GM20431 (cell line): Measurements from ENCODE around the gene SLC2A4.
"Not testable (repeated sequence)": the region's sequence is repeated elsewhere in the genome, so short reads cannot be mapped to it uniquely, and the experiment has no call there.

Source experiments
- in situ Hi-C: fragments of 300-500 bp; cut with MseI, MboI; formaldehyde crosslinking; loops from one replicate; pipeline ENCODE4 v1.15.0; 2020; ENCODE audit warnings: low sequenced_read_pairs; ENCODE audit not compliant: unreplicated experiment

The SLC2A4 gene

DNA sequence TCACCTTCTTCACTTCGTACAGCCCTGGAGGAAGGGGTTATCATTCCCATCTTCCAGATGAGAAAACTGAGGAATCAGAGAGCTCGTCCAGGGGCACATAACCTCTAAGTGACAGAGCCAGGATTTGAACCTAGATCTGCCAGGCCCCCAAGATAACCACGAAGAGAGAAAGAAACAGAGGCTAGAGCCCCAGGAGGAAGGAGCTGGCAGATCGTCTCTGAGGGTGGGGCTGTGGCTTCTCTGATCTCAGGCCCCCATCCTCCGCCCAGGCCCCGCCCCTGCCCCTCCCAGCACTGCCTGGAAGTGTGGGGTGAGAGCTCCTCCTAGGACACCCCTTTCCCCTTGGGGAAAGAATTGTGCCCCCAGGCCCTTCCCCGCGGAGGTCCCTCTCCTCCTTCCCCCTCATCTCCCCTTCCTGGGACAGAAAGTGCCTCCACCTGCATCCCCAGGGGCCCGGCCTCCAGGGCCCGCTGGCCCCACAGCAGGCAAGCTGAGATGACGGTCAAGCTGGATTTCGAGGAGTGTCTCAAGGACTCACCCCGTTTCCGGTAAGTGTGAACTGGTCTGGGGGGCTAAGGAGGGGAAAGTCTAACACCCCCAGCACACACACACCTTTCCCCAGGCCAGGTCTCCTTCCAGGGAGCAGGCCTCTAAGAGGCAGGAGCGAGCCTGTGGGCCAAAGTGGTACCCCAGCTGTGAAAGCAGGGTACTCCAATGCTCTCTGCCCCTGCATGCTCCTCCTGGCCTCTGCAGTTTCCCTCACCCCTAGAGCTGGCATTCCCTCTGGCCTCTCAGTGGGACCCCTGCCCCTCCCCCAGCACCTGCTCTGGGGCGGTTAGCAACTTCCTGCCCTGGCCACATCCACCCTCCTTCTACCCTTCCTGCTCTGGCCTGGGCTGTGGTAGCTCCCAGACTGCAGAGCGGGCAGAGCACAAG, 55.0 kb downstream of the SLC2A4 start, which contains the start of gene ACAP1:
Gene ACAP1 (plus strand): TSS at position 290 of the 936 bp plus-strand sequence. CDS start 206 bp downstream, at position 496.
- in situ Hi-C loops, result no loop called here

DNA sequence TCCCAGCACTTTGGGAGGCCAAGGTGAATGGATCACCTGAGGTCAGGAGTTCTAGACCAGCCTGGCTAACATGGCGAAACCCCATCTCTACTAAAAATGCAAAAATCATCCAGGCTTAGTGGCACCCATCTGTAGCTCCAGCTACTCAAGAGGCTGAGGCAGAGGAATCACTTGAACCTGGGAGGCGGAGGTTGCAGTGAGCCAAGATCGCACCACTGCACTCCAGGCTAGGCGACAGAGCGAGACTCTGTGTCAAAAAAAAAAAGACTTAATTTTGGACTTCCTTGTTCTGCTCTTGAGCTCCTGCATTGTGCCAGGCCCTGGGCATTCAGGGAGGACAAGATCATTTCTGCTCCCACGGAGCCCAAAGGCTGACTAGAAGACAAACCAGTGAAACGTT, 56.1 kb downstream of the SLC2A4 start:
- in situ Hi-C loops, result not testable (repeated sequence)
